Measurements from ENCODE around the gene LPXN.

The LPXN gene

GRCh38 chr11:58511636-58512035, 64.0 kb downstream of the LPXN start:
- no peak for DNase-seq

- DNase-seq, result no peak
Observed at GRCh38 chr11:58509748-58510147, 65.9 kb downstream of the LPXN start.

GRCh38 chr11:58508814-58509213, 66.8 kb downstream of the LPXN start:
- DNase-seq, result no peak

GRCh38 chr11:58508005-58508404, 67.7 kb downstream of the LPXN start, which contains the start of gene OR5B21:
TSS of gene OR5B21 (minus strand) at chr11:58508105. CDS start at chr11:58508105, 0 bp downstream.
- DNase-seq, result no peak

- no peak for DNase-seq
Observed at GRCh38 chr11:58507355-58507754, 68.3 kb downstream of the LPXN start.

- DNase-seq, result no peak
Observed at GRCh38 chr11:58506935-58507334, 68.7 kb downstream of the LPXN start.

GRCh38 chr11:58505849-58506248, 69.8 kb downstream of the LPXN start:
- no peak for DNase-seq

- DNase-seq, result no peak
Observed at GRCh38 chr11:58504232-58504631, 71.4 kb downstream of the LPXN start.

GRCh38 chr11:58503361-58503856, 72.2 kb downstream of the LPXN start:
- no peak for DNase-seq

GRCh38 chr11:58502004-58502403, 73.7 kb downstream of the LPXN start:
- DNase-seq, result no peak

GRCh38 chr11:58498464-58498863, 77.2 kb downstream of the LPXN start:
- no peak for DNase-seq

- DNase-seq, result no peak
Observed at GRCh38 chr11:58497951-58498350, 77.7 kb downstream of the LPXN start.

- DNase-seq, result no peak
Observed at GRCh38 chr11:58495906-58496305, 79.8 kb downstream of the LPXN start.

- no peak for DNase-seq
Observed at GRCh38 chr11:58494101-58494500, 81.6 kb downstream of the LPXN start.

- DNase-seq, result no peak
Observed at GRCh38 chr11:58493676-58494075, 82.0 kb downstream of the LPXN start.

- DNase-seq, result no peak
Observed at GRCh38 chr11:58490827-58491226, 84.8 kb downstream of the LPXN start.

GRCh38 chr11:58487170-58487569, 88.5 kb downstream of the LPXN start:
- no peak for DNase-seq

GRCh38 chr11:58485961-58486360, 89.7 kb downstream of the LPXN start:
- DNase-seq, result no peak
